NCI-H2081 treated with DMSO at 0.1 percent for 48 hours (cell line): ENCODE results near the gene EPB41L5.
A peak's percentile ranks its signal among the peaks of the same experiment; 100 is the strongest.
"Not testable (repeated sequence)": the region's sequence is repeated elsewhere in the genome, so short reads cannot be mapped to it uniquely, and the experiment has no call there.

Experiments used
- DNase-seq: peaks from one replicate; lab custom pipeline; 2025; lab: John Stamatoyannopoulos, UW

The EPB41L5 gene

DNA sequence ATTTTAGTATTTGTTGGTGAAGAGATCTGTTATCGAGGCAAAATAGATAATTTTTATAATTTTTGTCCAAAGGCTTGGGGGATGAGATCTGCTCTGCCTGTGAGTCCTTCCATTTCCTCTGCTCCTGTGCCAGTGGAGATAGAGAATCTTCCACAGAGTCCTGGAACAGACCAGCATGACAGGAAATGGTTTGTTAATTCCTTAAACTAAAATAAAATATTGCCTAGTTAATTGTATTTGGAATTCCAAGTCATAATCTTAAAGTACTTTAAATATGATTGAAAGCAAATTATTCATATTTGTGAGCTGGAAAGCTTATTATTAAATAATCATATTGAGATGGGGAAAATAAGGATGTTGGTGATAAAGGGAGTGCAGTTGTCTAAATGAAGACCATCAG, 87.8 kb downstream of the EPB41L5 start:
- no peak for DNase-seq

DNA sequence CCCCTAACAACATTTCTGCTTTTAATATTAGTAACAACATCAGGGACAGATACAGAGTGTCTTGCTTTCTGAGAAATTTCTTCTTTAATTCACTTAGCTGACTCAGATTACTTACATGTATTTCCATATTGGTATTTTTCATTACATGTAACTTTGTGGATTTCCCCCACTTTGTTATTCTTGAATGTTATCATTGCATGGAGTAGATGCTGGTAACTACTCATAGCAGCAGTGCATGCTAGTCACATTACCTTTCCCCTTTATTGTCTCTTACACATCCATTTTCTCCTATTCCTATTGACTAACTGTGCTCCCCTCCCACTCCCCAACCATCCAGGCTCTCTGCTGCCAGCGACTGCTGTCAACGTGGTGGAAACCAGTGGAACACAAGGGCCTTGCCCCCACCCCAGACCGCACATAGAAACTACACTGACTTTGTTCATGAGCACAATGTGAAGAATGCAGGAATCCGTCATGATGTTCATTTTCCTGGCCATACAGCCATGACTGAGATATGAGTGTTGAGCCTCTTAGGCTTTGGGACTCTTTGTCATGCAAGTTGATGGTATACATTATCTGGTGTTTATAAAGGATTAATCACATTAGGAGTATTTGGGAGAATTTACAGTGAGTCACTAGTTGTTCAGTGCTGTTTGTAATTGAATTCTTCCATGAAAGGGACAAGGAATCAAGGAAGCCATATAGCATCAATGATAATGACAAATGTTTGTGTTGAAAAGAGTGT, 91.0 kb downstream of the EPB41L5 start:
- DNase-seq = no peak

DNA sequence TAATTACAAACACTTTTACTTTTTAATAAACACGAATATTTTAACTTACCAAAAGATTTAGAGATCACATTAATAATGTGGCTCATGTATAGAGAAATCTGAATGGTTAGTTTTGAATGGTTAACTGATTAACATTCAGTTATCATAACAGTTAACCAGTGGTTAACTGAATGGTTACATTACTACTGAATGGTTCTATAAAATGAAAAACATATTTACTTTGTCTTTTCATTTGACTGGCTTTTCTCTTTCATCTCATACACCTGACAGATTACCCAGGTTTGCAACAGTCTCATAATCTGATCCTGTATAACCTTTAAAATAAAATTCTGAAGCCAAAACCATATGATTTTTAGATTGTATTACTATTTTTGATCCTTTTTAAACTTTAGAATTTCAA, 91.9 kb downstream of the EPB41L5 start:
- DNase-seq = no peak

DNA sequence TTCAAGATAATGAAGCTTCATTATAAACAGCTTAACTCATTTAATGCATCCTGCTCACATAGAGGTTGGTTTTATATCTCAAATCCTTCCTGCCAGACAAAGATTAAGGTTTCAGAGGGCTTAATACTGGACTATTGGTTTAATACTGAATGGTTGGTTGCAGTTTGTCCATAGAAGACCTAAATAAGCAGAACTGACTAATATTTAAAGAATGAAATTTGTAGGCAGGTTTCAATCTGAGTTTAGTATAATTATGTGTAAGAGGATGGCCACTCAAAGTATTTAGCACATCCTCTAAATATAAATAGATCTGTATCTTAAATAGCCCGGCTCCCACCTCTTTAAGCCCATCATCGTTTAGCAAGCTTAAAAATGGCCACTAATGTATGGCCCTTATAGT, 92.5 kb downstream of the EPB41L5 start:
- DNase-seq = no peak

DNA sequence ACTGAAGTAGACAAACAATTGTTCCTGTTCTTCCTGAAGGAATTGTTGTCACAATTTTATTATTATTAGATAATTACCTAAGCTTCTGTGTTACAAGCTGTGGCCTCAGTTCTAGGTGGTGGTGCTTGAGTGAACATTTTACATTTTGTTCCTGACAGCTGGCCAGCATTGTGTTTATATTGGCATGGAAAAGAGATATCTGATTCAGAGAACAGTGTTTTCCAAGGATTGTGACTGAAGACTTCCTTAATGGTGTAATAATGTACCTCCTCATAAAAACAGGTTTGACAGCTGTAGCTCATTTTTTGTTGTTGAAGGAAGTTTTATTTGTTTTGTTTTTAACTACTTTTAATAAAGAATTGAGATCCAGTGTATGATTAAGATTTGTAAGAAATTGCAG, 95.2 kb downstream of the EPB41L5 start:
- DNase-seq = peak; percentile 34

DNA sequence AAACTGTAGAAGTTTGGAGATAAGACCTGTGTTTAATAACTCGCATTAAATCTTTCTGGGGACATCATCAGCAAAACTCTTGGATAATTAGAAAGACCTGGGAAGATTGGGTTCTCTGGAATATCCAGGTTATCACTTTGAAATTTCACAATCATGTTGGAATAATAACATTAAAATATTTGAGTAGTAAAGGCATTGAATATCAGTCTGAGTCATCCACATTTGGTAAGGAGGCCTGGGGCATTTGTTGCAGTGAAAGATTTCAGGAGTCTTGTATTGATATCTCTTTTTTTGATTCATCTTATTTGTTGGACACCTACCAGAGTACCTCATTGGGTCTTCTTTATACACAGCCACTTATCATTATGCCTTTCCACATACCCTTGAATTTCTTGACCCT, 95.9 kb downstream of the EPB41L5 start:
- no peak for DNase-seq

DNA sequence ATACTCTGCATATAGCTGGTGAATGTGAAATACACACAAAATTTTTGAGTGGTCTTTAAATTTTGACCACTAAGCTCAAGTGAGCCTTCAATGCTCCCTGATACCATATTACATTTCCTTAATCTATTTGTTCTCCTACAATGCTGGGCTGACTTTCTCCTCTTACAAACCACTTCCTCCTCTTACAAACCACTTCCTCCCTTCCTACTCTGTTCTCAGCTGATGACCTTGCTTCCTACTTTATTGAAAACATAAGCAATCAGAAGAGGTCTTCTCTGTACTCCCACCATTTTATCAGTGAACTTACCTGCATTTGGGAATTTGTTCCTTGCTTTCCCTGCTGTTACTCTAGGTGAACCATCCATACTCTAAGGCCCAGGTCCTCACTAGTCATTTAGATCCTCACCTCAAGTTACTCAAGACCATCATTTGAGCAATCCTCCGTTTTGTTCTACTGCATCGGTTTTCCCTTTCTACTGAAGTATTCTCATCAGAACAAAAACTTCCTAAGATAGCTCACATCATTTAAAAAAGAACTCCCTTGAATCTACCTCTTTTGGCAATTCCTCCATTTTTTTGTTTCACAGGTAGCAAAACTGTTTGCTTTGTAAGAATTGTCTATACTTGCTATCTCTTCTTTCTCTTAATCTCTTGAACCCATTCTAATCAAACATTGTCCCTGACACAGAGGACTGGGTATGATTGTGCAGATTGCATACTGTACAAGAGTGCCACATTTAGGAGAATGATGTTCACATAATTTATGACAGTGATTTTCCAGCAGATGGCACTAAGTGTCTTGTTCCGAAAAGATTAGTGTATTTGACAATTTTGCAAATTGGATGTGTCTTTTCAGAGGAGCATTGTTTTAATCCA, 96.5 kb downstream of the EPB41L5 start:
- DNase-seq = peak; percentile 5

DNA sequence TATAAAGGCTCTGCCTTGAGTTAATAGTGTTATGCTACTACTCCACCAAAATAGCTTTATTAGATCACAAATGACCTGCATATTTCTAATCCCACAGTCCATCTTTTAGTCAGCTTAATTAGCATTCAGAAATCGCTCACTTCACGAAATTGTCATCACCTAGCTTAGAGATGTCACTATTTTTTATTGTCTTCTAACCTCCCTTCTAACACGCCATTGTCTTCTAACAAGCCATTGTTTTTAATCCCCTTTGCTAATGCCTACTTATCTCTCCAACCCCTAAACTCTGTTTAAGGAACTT, 97.1 kb downstream of the EPB41L5 start:
- DNase-seq = no peak

DNA sequence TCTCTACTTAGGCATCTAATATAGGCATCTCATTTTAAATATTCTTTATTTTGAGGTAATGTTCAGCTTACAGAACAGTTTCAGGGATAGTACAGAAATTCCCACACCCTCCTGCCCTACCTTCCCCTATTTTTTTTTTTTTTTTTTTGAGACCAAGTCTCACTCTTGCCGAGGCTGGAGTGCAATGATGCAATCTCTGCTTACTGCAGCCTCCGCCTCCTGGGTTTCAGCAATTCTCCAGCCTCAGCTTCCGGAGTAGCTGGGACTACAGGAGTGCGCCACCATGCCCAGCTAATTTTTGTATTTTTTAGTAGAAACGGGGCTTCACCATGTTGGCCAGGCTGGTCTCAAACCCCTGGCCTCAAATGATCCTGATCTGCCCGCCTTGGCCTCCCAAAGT, 97.6 kb downstream of the EPB41L5 start:
- DNase-seq = no peak

DNA sequence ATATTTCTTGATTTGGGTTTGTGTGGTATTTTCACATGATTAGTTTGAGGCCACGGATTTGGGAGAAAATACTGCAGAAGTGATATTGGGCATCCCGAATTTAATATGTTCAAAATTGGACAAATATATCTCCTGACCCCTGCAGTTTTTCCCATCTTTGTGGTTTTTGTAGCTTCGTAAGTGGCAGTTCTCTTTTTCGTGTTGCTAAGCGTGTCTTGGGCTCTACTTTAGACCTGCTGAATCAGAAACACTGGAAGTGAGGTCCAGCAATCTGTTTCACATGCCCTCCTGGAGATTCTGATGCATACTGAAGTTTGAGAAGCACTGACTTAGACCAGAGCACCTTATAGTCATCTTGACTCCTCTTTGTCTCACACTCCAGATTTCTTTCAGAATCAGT, 98.3 kb downstream of the EPB41L5 start:
- no peak for DNase-seq

DNA sequence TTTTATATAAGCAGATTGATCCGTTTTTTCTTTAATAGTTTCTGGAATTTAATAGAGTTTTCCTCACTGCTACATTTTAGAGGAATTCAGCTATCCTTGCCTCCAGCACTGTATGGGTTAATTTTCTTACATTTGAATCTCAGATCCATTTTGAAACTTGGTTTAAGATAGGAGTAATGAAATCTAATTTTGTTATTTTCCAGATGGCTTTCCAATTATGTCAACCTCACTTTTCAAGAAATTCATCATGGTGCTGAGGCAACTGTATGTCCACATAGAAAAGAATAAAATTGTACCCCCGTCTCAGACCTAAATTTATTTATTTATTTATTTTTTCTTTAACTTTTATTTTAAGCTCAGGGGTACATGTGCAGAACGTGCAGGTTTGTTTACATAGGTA, 105.1 kb downstream of the EPB41L5 start:
- no peak for DNase-seq

DNA sequence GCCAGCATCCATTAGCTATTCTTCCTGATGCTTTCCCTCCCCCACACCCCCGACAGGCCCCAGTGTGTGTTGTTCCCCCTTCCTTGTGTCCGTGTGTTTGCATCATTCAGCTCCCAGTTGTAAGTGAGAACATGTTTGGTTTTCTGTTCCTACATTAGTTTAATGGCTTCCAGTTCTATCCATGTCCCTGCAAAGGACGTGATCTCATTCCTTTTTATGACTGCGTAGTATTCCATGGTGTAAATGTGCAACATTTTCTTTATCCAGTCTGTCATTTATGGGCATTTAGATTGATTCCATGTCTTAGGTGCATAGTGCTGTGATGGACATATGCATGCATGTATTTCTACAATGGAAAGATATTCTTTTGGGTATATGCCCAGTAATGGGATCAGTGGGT, 105.6 kb downstream of the EPB41L5 start:
- no peak for DNase-seq

DNA sequence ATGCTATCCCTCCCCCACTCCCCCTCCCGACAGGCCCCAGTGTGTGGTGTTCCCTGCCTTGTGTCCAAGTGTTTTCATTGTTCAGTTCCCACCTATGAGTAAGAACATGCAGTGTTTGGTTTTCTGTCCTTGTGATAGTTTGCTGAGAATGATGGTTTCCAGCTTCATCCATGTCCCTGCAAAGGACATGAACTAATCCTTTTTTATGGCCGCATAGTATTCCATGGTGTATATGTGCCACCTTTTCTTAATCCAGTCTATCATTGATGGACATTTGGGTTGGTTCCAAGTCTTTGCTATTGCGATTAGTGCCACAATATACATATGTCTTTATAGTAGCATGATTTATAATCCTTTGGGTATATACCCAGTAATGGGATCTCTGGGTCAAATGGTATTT, 108.5 kb downstream of the EPB41L5 start:
- not testable (repeated sequence) for DNase-seq

DNA sequence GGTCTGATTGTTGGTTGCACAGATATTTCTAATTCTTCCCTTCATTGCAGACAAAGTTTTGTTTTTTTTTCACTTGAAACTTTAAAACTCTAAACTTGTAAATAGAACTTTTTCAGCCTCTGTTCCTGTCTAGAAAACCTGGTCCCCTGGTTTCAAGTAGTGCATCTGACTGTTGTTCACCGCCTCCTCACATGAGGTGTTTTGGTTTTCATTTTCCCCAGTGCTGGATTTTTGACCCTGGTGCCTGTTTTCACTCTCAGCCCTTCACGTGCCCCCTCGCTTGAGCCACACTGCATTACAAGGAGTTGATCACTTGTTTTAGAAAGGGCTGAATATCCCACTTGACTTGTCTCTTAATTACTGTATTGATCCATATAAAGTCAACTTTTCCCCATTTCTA, 110.2 kb downstream of the EPB41L5 start:
- DNase-seq = no peak

DNA sequence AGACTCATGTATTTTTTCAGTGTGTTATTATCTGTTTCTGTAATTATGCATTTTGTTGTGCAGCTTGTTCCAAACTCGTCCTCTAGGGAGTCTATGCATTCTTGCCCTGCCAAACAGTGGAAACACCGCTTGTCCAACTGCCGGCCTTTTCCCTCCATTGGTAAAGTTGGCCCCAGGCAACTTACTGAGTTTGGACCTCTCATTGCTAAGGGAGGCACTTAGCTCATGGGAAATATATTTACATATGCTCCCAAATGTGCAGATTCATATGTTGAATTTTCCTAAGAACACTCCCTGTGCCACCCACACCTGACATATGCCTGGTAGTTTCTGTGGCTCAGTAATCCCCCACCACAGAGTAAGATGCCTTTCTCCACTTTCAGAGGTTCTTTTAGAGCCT, 112.3 kb downstream of the EPB41L5 start:
- DNase-seq = no peak

DNA sequence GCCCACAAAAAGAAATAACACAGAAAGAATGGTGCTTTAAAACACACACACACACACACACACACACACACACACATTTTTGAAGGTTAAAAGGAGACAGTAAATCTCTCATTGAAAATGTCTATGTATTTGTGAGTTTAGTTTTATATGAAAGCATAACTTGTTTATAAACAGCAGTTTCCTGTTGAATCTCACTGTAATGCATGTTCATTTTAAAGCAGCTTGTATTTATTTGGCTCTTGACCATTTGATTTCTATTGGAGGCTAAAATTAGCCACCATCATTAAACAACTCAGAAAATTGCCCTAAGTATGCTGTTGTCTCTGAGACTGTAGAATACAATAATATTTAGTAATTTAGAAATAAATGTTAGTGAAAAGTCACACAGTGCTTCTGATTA, 115.3 kb downstream of the EPB41L5 start:
- DNase-seq = no peak

DNA sequence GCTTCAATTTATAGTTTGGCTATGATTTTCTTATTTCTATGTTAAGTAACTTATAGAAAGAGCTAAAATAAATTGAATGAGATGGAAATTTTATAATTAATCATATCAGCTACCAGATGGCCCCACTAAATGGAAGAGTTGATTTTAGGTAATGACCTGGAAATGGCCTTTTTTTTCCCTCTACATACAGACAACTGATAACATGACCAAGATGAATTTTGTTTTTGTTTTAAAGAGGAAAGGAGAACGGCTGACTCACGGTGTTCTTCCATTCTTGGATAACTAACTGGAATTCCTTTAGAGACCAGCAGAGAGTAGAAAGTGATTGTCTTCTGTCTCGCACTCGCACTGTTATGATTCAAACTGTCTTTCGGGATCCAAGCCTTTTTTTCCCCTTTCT, 119.3 kb downstream of the EPB41L5 start:
- no peak for DNase-seq

DNA sequence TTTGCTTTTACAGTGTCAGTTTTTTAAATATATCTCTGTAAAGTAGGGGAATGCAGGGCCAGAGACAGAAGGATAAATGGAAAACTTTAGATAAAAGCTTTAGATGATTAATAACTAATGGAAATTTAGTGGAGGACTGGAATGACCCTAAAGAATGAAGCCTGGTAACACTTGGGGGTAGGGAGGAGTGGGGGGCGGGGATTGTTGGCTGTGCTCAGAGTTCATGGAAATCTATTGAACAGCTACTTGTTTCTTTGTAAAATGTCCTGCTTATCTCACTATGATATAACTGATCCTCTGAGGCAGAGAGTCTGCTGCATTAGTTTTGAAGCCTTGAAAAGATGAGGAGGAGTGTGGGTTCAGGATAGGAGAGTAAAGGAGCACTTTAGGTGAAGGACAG, 119.8 kb downstream of the EPB41L5 start:
- DNase-seq = no peak

DNA sequence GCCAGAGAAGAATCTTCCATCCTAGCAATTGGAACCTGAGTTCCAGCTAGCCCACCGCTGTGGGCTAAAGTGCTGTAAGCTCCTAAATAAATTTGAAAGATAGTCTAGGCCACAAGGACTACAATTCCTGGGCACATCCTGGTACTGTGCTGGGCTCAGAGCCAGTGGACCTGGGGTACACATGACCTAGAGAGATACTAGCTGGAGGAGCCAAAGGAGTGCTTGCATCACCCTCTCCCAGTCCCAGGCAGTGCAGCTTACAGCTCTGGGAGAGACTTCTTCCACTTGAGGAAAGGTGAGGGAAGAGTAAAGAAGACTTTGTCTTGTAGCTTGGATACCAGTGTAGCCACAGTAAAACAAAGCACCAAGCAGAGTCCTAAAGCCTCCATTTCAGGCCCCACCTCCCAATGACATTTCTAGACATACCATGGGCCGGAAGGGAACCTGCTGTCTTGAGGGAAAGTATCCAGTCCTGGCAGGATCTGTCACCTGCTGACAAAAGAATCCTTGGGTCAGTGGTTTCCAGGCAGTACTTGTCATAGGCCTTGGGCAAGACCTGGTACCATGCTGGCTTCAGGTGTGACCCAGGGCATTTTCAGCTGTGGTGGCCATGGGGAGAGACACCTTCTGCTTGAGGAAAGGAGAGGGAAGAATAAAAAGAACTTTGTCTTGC, 120.8 kb downstream of the EPB41L5 start:
- DNase-seq = no peak

DNA sequence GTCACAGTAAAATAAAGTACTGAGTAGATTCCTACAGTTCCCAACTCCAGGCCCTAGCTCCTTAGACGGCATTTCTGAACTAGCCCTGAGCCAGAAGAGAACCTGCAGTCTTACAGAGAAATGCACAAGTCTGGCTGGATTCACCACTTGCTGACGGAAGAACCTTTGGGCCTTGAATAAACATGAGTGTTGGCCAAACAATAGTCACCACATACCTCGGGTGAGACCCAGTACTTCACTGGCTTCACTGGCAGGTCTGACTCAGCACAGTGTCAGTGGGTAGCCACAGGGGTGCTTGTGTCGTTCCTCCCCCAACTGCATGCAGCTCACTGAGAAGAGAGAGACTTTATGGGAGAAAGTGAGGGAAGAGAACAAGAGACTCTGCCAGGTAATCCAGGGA, 121.4 kb downstream of the EPB41L5 start:
- no peak for DNase-seq

DNA sequence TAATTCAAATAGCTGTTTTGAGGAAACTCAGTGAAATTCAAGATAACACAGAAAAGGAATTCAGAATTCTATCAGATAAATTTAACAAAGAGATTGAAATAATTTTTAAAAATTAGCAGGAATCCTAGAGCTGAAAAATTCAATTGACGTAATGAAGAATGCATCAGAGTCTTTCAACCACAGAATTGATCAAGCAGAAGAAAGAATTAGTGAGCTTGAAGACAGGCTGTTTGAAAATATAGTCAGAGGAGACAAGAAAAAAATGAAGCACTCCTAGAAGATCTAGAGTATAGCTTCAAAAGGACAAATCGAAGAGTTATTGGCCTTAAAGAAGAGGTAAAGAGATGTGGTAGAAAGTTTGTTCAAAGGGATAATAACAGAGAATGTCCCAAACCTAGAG, 122.1 kb downstream of the EPB41L5 start:
- DNase-seq = not testable (repeated sequence)

DNA sequence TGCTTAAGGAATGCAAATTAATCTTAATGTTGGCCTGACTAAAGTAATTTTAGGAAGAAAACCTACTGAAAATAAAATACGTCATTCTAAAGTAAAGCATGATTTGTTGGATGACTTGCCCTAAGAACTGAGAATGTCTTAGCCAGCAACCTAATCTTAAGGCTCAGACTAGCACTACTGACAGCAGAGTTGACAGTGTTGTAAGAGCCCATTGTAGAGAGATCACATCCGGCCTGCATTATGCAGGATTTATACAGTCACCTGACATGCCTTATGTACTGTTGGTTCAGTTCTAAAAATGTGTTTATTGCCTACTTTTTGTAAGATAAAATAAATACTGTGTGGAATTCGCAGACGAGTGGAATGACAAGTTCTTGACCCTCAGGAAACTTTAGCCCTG, 128.0 kb downstream of the EPB41L5 start:
- no peak for DNase-seq
